ENCODE results near the gene KCND1.
A peak's percentile ranks its signal among the peaks of the same experiment; 100 is the strongest.
"Not testable (repeated sequence)": the region's sequence is repeated elsewhere in the genome, so short reads cannot be mapped to it uniquely, and the experiment has no call there.

KCND1 gene

GRCh38 chrX:48971249-48972219 is at the start of gene KCND1:
Gene KCND1 (minus strand): TSS chrX:48971844. CDS start chrX:48970271, 1,573 bp downstream.
- no peak for DNase-seq

DNA sequence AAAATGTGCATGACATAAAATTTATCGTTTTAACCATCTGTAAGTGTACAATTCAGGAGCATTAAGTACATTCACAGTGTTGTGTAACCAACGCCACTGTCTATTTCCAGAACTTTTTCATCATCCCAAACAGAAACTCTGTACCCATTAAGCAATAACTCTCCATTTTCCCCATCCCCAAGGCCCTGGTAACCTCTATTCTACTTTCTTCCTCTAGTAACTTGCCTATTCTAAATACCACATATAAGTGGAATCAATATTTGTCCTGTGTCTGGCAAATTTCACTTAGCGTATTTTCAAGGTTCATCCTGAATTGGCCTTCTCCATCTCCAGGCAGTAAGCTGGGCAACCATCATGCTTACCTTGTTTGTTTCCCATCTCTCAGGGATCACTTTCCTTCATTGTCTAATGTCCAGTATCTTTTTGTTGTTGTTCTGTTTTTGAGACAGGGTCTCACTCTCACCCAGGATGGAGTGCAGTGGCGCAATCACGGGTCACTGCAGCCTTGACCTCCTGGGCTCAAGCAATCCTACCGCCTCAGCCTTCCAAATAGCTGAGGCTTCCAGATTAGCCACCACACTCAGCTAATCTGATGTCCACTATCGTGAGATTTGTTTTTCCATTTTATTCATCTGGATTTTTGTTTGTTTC is 48.1 kb upstream of the KCND1 start:
- DNase-seq = no peak

- DNase-seq = peak; percentile 22
Observed at GRCh38 chrX:49019050-49019449, 47.4 kb upstream of the KCND1 start.

- DNase-seq = no peak
Observed at GRCh38 chrX:49003696-49004095, 32.1 kb upstream of the KCND1 start.

DNA sequence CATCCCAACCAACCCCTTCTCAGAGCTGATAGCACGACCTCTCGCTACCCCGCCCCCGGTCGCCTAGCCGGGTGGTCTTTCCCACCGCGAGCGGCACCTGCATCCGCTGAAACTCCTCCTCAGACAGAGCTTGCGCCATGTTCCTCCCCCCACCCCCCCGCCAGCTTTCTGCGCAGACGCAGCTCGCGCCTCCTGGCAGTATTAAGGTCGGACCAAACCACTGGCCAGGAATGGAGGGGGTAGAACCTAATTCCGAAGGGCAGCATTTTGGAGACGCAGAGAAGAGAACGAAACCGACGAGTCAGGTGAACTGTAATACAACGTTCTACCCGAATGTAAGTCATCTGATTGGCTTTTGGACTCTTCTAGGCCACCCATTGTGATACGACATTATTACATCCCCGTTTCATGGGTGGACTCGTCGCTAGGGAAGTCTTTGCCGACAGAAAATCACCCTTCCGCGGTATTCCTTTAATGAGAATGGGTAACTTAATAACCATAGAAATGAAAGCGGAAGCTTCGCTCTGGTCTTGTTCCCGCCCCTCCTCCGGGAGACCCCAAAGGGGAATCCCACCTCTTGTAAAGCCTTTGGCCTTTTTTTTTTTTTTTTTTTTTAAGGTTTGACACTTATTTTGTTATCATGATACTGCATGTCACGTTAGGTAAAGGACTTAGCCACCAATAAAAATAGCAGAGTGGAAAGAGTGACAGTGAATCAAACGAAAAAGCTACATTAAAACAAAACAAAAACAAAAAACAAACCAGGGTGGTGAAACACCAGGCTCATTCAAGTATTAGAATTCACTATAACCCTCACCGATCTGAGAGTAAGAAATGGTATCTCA is 30.7 kb upstream of the KCND1 start, which contains the start of gene GRIPAP1:
Gene GRIPAP1 (minus strand): TSS at position 174 of the 845 bp plus-strand sequence. CDS start 35 bp downstream, at position 139.
- peak; percentile 85 for DNase-seq

DNA sequence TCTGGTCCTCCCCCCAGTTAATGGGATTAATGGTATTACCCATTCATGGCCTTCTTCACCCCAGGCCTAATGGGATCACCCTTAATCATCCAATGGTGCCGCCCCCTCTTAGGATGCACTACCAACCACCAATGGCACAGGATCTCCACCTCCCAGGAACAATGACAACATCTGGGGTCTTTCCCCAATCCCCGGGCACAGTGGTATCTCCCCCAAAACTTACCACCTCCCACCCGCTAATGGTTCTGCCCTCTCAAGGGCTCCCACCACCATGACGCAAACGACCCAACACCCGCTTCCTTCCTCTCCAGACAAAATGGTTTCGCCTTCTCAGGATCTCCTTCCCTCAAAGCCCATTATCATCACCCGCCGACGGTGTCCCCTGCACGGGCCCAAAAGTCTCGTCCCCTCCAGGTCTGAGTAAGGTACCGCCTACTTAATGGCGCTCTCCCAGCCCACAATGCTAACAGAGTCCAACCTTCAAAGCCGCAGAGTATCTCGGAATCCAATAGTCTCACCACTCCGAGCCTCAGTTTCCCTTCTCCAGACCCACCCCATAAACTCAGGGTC is 30.0 kb upstream of the KCND1 start:
- DNase-seq = peak; percentile 59

DNA sequence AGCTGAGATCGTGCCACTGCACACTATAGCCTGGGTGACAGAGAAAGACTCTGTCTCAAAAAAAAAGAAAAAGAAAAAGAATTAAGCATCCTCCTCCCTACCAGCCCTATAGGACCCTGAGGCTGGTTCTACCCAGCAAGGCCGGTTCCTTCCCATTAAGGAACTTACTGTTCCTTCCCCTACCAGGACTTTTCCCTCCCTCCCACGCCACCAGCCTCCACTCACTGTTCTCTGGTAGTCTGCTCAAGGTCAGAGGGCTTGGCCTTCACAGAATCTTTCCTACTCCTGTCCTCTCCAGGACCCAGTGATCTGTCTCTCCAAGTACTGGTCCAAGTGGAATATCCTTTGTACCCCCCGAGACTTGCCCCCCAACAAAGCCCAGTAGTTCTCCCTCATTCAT is 29.0 kb upstream of the KCND1 start:
- no peak for DNase-seq

DNA sequence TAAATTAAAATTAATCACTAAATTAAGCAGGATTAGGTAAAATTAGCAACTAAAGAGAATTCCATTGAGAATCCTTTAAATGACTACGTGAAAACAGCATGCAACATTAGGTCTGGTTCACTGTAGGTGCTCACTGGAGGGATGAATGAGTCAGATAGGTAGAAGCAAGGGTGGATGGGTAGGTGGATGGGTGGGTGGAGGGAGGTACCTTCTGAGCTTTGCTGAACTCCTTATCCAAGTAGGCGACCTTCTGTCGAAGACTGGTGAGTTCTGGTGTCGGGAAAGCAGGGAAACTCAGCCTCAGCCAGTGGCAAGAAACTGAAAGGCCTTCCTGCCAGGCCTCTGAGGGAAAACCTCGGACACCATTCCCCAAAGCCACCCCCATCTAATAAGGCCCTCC is 27.4 kb upstream of the KCND1 start:
- peak; percentile 31 for DNase-seq

- DNase-seq = no peak
Observed at GRCh38 chrX:48998391-48998790, 26.7 kb upstream of the KCND1 start.

- DNase-seq = no peak
Observed at GRCh38 chrX:48997865-48998264, 26.2 kb upstream of the KCND1 start.

DNA sequence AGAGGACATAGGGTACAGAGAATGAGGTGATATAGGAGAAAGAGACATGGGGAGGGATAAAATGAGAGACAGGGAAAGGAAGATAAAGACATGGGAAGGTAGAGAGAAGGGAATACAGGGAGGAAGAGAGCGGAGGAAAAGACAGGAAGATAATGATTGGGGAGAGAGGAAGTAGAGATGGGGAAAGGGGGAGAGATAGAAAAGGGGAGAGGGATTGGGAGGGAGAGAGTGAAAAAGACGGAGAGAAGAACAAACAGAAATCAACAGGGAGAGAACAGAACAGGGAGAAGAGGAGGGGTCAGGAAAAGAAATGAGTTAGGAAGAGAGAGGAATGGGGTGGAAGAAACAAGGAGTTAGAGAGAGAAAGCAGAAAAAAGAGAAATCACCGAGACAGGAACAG is 25.8 kb upstream of the KCND1 start:
- DNase-seq = no peak

DNA sequence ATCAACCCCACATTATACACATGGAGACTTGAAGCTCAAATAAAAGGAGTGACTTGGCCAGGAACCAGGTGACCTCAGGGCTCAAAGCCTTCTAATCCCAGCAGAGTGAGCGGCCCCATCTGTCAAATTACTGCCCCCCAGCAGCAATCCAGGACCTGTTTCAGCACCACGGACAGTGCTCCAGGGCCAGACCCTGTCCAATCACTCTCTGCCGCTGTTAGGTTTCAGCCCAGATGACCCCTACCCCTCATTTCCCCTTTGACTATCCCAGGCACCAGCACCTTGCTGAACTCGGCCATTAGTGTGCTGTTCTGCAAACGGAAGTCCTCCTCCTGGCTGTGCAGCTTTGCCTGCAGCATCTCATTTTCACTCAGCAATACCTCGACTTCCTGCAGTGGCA is 25.3 kb upstream of the KCND1 start:
- no peak for DNase-seq

DNA sequence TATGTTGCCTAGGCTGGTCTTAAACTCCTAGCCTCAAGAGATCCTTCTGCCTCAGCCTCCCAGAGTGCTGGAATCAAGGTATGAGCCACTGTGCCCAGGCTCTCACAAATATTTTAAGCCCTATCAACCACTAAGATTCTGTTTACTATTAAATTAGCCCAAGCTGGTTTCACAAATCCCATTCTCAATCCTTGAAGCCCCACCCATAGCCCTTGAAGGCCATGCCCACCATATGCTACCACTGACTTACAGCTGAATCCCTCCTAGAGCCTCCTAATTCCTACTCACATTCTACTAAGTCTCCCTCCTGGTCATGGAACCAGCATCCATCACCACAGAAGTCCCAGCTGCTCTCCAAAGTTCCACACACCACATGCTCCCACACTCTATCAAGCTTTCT is 20.7 kb upstream of the KCND1 start:
- no peak for DNase-seq

DNA sequence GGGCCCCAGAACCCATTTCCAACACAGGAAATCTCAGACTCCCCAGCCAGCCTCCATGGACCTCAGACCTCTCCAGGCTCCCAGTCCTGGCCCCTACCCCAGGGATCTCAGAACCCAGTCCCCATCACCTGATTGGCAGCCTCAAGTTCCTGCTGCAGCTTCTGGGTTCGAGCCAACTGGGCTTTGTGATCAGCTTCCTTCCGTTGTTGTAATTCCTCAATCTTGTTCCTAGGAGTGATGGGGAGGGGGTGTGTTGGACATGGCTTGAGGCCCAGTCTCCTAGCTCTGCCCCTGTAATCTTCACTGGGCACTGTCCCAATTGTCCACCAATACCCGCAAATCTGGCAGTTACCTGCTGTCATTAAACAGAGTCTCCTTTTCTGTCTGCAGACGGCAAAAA is 17.8 kb upstream of the KCND1 start:
- DNase-seq = no peak

- DNase-seq = no peak
Observed at GRCh38 chrX:48983896-48984295, 12.3 kb upstream of the KCND1 start.

GRCh38 chrX:48983081-48983480 is 11.4 kb upstream of the KCND1 start:
- DNase-seq = no peak

DNA sequence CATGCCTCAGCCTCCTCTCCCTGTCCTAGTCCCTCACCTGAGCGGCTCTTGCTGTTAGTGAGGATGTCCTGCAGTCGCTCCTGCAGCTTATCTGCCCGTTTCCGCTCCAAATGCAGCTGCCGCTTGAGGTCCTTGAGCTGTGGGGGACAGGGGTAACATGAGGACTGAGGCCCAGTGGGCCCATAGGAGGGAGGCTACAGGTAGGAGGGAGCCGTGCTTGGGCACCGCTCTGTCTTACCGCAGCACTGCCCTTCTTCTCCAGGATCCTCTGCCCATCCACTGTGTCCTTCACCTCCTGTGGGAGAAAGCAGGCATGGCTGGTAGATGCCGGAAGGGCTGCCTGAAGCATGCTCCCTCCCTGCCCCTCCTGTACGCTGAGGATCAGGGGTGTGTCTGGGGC is 9.5 kb upstream of the KCND1 start:
- no peak for DNase-seq

- DNase-seq = not testable (repeated sequence)
Observed at GRCh38 chrX:48980341-48980740, 8.7 kb upstream of the KCND1 start.

DNA sequence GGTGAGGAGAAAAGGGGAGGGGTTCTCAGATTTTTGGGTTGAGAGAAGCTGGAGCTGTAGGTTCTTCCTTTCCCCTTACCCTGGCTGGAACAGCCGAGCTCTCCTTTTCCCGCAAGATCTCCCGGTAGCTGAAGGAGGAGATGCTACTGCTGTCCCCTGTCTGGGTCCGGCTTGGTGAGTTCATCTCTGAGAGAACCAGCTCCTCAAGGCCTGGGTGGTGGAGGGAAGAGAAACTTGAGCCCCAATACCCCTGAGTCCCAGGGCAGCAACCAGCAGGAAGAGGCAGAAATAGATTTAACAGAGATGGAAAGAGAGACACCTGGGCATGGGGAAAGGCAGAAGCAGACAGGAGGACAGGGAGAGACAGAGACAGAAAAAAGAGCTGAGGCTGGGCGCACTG is 6.6 kb upstream of the KCND1 start:
- DNase-seq = no peak

DNA sequence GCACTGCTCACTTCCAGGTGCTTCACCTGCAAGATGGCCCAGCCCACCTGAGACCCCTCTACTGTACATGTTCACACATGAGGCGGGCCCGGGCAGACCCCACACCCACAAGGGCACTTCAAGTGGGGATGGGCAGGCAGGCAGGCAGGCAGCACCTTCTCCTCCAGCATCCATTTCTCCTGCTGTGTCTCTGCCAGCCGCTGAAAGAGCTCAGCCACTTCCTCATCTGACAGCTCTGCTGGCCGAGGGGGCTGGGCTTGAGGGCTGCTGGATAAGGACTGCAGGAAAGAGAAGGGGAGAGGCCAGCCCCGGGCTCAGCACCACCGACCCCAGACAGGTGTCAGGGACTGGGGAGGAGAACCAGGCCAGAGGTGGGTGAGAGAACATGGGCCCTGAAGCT is 4.4 kb upstream of the KCND1 start:
- DNase-seq = no peak

DNA sequence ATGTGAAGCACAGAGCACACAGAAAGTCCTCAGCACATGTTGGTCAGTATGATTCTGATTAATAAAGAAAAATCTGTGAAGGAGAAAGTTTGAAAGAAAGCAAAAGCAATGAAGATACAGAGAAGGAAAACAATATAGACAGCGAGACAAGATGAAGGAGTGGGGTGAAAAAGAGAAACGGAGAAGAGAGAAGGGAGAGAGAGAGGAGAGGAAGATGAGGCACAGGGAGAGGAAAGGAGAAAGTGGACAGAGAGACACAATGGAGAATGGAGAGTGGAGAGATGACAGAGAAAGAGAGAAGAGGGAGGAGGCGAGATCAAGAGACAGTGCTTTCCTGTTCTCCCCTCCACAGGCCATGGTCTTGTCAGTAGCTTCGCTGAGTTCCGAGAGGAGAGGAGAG is 3.9 kb upstream of the KCND1 start:
- no peak for DNase-seq

GRCh38 chrX:48975041-48975440 is 3.4 kb upstream of the KCND1 start:
- no peak for DNase-seq

GRCh38 chrX:48974574-48974973 is 2.9 kb upstream of the KCND1 start:
- no peak for DNase-seq
